ENCODE results near the gene PHLDA2.

DNA sequence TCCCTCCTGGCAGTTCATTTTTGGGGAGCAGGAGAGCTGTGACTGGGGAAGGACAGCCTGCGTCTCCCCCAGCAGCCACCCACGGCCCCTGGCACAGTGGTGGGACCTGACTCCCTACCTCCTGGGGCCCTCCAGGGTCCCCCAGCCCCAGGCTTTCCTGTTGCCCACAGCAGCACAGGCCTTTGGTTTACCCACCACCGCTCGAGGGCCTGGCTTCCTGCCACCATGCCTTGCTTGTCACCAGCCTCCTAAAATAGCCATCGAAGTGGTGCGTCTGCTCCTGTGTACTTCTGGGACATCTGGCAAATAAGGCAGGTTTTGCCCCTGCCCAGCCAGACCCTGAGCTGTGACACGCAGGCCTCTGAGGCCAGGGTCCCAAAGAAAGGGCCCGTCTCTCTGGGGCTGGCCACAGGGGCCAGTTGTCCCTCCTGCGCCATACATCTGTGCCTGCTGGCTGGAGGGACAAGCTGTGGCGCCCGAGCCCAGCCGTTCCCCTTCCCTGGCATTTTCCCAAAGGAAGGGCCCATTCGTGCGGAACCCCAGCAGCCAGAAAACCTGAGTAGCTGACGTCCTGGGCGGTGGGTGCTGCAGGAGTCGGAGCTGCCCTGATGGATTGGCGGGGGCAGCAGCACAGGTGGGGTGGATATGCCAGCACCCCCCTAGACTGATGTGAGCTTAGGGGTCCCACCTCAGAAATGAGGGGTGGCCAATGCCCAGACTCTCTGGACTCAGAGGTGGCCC, 14.6 kb downstream of the PHLDA2 start:
- TF ChIP-seq POLR2AphosphoS5 (IDR thresholded peaks at IDR 0.05) (no peak), POLR2A (IDR thresholded peaks at IDR 0.05) (no peak), EP300 (IDR thresholded peaks at IDR 0.05) (no peak)
- TF ChIP-seq, protein P1, sequence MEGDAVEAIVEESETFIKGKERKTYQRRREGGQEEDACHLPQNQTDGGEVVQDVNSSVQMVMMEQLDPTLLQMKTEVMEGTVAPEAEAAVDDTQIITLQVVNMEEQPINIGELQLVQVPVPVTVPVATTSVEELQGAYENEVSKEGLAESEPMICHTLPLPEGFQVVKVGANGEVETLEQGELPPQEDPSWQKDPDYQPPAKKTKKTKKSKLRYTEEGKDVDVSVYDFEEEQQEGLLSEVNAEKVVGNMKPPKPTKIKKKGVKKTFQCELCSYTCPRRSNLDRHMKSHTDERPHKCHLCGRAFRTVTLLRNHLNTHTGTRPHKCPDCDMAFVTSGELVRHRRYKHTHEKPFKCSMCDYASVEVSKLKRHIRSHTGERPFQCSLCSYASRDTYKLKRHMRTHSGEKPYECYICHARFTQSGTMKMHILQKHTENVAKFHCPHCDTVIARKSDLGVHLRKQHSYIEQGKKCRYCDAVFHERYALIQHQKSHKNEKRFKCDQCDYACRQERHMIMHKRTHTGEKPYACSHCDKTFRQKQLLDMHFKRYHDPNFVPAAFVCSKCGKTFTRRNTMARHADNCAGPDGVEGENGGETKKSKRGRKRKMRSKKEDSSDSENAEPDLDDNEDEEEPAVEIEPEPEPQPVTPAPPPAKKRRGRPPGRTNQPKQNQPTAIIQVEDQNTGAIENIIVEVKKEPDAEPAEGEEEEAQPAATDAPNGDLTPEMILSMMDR (IDR thresholded peaks at IDR 0.05): no peak

Data from suprapubic skin (tissue), 4 donors.